Stimulated activated CD8-positive, alpha-beta memory T cell treated with anti-CD3 and anti-CD28 coated beads, Interleukin-12 subunit alpha, Interleukin-12 subunit beta, amount 100 ng/mL, for 24 hours (primary cell): ENCODE results near the gene SNAPC2.

Source experiments
- DNase-seq: peaks from one replicate; pipeline ENCODE4 v3.0.0-alpha.2; 2020; ENCODE audit errors: extremely low read depth

Gene SNAPC2

DNA sequence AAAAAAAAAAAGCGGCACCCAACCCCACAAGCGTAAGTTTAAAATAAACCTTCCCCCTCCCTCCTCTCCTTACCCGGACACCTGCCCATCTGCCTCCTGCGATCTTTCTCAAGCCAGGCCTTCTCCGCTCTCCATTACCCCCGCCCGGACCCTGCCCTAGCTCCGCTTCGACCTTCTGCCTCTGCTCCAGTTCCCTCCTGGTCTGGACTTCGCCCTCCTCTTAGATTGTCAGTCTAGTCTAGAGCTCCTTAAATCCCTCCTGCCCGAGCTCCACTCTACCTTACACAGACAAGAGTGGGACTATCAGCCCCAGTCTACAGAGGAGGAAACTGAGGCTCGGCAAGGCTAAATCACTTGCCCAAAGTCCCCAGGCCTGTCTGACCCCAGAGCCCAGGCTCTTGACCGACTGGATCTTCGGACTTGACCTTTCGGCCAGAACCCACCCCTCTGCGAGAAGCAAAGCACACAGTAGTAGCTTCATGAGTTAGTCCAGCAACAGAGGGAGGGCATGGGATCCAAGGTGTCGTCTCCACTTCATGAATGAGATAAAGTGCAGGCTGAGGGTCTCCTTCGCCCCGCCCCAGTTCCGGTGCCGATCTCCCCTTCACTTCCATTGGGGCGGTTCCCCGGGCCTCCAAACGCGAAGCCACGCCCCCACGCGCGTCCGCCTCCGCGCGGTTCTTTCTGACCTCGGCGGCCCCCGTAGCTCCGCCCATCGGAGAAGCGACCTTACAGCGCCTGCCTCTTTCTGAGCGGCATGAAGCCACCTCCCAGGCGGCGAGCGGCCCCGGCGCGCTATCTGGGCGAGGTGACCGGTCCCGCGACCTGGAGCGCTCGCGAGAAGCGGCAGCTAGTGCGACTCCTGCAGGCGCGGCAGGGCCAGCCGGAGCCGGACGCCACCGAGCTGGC is at the start of gene SNAPC2:
TSS of gene SNAPC2 (plus strand) at position 729 of the 909 bp plus-strand sequence. CDS start at position 758, 29 bp downstream.
- peak; percentile 91 for DNase-seq

DNA sequence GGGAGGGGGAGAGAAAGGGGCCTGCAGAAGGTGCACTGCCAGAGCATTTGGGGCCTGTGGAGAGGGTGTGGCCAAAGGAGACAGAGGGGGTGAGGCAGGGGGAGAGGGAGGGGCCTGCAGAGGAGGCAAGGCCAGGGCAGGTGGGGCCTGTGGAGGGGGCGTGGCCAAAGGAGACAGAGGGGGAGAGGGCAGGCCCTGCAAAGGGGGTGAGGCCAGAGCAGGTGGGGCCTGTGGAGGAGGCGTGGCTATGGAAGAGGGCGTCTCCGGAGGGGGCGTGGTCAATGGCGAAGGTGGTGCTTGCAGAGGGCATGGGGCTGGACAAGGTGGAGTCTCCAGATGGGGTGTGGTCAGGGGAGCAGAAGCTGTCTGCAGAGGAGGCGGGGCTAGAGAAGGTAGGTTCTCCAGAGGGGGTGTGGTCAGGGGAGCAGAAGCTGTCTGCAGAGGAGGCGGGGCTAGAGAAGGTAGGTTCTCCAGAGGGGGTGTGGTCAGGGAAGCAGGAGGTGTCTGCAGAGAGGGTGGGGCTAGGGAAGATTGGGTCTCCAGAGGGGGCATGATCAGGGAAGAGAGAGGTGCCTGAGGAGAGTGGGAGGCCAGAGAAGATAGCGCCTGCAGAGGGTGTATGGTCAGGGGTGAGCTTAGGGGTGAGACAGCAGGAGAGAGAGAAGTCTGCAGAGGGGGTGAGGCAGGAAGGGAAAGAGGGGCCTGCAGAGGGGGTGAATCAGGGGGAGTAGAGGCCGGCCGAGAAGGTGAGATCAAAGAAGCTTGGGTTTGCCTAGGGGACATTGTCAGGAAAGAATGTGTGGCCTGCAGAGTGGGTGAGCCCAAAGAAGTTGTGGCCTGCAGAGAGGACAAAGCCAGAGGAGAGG is 49.3 kb upstream of the SNAPC2 start:
- no peak for DNase-seq

DNA sequence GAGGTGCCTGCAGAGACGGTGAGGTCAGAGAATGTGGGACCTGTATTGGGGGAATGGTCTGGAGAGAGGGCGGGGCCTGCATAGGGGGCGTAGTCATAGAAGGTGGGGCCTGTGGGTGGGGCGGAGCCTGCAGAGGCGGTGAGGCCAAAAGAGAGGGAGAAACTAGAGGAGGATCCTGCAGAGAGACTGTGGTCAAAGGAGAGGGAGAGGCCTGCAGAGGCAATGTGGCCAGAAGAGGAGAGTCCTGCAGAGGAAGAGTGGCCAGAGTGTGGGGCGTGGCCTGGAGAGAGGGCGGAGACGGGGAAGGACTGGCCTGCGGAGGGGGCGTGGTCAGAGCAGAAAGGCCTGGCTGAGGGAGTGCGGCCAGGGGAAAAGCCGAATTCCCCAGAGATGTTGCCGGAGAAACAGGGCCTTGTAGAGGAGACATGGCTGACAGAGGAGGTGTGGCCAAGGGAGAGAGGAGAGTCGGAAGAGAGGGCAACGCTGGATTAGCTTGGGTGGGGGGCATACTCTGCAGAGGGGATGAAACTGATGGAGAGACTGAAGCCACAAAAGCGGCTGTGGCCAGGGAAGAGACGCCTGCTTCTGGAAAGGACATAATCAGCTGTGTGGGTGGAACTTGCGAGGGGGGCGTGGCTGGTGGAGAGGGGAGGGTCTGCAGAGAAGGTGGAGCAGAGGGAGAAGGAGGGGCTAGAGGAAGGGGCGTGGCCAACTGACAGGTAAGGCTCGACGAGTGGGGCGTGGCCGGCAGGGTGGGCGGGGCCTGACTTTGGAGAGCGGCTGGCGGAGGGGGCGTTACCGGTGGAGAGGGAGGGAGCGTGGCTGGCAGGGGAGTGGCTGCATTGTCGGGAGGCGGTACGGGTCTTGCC is 48.5 kb upstream of the SNAPC2 start:
- peak; percentile 57 for DNase-seq

GRCh38 chr19:7872306-7873204 is 47.6 kb upstream of the SNAPC2 start:
- no peak for DNase-seq

DNA sequence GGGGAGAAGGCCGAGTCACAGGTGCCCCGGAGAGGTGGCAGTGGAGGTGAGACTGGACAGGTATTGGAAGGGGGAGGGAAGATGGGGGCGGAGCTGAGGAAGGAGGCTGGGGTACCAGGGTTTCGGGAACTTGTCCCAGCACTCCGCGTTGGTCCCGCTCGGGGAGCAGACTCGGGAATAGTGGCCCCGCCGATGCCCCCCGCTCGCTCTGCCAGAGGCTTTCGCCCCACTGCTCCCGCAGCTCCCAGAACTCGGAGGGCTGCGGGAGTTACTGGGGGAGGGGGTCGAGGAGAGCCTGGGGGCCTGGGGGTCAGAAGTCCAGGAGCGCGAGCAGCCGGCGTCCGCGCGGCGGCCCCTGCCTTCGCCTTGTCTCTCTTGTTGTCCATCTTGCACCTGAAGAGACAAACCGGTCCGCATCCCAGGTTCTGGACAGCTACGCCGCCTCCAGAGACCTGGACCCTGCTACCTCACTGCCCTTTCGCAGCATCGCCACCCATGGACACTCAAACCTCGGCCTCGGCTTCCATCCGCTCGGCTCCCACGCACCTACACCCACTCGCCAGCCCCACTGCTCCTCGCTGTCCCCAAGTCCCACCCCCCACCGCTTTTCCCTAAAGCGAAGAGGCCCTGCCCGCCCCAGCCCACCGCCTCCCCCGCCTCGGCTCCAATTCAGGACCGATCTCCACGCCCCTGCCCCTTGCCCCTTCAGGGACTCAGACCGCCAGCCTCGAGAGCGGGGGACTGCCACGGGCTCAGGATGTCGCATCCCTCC is 46.6 kb upstream of the SNAPC2 start:
- no peak for DNase-seq

GRCh38 chr19:7874076-7874896 is 45.9 kb upstream of the SNAPC2 start, which contains the start of gene PRR36:
PRR36 (minus strand) TSS chr19:7874390; CDS start chr19:7873689, 701 bp downstream.
- no peak for DNase-seq

DNA sequence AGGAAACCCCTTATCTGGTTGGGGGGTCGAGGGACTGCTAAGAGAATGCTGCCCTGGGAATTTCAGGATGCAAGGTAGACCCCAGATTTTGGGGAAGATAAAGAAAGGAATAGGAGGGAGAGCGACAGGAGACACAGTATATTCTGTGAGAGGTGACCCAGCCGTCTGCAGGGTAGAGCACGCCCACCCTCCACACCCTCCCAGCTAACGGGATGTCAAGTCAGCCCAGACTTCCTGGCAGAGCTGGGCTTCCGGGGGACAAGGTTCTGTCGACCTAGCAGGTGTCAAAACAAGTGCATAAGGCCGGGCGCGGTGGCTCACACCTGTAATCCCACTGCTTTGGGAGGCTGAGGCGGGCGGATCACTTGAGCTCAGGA is 45.3 kb upstream of the SNAPC2 start:
- DNase-seq = no peak

DNA sequence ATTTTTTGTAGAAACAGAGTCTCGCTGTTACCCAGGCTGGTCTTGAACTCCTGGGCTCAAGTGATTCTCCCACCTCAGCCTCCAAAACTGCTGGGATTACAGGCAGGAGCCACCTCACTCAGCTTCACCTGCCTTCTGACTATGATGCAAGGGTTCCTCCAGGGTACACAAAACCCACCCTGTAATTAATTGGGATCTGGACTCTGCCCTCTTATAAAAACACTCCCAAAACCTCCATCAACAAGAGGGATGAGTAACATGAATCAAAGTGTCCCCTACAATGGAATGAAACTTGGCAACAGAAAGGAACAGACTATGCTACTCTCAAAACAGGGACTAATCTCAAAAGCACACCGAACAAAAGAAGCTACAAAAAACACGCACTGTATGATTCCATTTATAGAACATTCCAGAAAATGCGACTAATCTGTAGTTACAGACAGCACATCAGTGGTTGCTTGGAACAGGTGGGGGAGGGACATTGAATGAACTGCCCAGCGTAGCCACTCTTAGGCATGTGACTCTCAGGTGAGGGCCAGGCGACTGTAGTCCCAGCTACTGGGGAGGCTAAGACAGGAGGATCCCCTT is 42.8 kb upstream of the SNAPC2 start:
- DNase-seq = no peak

- no peak for DNase-seq
These were observed 40.9 kb upstream of the SNAPC2 start for GRCh38 chr19:7879111-7879807.

GRCh38 chr19:7879836-7880235 is 40.3 kb upstream of the SNAPC2 start:
- no peak for DNase-seq

- no peak for DNase-seq
These were observed 38.2 kb upstream of the SNAPC2 start for GRCh38 chr19:7881910-7882309.

DNA sequence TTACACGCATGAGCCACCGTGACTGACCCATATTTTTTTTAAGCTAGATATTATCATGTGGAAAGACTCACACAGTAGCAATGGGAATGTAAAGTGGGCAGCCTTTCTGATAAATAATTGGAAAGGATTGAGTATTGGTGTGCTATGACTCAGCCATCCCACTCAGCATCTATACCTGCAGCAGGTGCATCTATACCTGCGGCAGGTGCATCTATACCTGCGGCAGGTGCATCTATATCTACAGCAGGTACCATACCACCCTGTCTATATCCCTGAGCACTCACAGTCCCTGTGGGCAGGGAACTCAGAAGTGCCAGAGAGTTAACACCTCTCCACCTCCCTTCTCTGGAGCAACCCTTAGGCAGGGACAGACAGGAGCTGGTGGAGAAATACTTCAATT is 37.0 kb upstream of the SNAPC2 start:
- no peak for DNase-seq

GRCh38 chr19:7883796-7884570 is 36.2 kb upstream of the SNAPC2 start:
- no peak for DNase-seq

DNA sequence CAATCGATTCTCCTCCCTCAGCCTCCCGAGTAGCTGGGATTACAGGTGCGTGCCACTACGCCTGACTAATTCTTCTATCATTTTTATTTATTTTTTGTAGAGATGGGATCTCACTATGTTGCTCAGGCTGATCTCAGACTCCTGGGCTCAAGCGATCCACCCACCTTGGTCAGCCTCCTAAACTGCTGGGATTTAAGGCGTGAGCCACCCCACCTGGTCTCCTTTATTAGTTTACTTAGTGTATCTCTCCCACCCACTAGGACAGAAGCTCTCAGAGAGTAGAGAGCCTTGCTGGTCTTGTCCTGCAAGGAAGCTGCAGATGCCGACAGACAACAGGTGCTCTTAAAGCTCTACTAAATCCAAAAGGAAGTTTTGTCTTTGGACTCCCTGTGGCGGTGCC is 34.3 kb upstream of the SNAPC2 start:
- no peak for DNase-seq

DNA sequence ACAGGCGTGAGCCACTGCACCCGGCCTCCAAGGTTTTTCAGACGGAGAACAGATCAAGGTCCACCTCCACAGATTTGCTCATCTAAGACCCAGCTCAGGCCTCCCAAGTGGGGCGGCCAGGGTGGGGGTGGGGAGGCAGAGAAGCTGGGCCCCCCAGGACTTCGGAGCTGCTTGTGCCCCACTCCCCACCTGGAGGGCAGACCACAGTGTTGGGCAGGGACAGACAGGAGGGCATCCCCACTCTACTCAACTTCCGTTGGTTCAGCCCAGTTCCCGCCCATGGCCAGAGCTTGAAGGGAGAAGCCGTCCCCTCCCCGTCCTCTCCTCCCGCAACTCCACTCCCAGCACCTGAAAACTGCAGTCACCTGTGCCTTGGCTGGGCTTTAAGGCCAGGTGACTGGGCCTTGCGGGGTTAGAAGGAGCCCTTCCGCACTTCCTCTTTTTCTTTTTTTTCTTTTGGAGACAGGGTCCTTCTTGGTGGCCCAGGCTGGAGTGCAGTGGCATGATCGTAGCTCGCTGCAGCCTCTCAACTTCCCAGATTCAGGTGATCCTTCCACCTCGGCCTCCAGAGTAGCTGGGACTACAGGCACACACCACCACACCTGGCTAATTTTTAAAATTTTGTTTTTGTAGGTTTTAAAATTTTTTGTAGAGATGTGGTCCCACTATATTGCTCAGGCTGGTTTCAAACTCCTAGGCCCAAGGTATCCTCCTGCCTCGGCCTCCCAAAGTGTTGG is 32.6 kb upstream of the SNAPC2 start:
- DNase-seq = no peak

DNA sequence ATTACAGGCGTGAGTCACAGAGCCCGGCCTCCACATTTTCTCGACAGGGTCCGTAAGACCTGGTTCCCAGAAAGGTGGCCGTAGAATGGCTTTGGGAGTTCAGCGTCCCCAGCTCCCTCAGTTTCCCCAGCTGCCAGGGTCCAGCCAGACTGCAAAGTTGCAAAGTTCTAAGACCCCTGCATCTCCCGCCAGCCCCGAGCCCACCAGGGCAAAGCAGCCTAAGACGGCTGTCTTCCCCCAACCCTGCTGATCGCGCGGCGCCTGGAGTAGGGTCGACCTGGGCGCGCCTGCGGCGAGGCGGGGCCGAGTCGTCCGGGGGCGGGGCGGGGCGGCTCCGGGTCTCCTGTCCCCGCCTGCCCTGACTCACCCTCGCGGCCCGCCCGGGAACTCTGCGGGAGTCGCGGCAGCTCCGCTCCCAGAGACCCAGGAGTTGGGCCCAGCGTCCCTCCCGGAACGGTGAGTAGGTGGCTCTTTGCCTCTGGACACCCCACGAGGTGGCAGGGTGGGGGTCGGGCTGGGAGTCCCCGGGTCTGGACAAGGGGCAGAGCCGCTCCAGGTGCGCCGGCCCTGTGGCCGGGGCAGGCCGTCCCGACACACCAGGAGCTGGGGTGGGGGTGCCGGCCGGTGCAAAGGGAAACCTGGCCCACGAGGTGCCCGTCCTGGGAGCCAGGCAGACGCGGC is 31.9 kb upstream of the SNAPC2 start, which contains the start of gene LRRC8E:
TSS of gene LRRC8E (plus strand) at position 366 of the 681 bp plus-strand sequence. CDS start 7,094 bp downstream, outside the sequence.
- DNase-seq = no peak
